MM.1S (cell line): Measurements from ENCODE around the gene TMEM179.

ENCODE experiments used
- DNase-seq: peaks from one replicate; pipeline ENCODE4 v3.0.0-alpha.2; 2015
- H2AFZ ChIP-seq: fragments of 300-600 bp; sonication (generic); 2 replicates; pipeline ENCODE4 v1.6.0; 2016; ENCODE audit warnings: antibody characterized with exemption, low read length
- H3F3A ChIP-seq: fragments of 300-600 bp; sonication (generic); 2 replicates; pipeline ENCODE4 v1.6.1; 2016; ENCODE audit warnings: mild to moderate bottlenecking, antibody characterized with exemption, low read length, moderate library complexity, mixed read lengths; ENCODE audit not compliant: insufficient read depth
- H3K27ac ChIP-seq: fragments of 300-600 bp; sonication (generic); 2 replicates; pipeline ENCODE4 v1.5.1; 2016; ENCODE audit warnings: mild to moderate bottlenecking, low read length
- H3K27me3 ChIP-seq: fragments of 300-600 bp; sonication (generic); replicated peaks from 2 replicates; pipeline ENCODE4 v1.6.0; 2016; ENCODE audit warnings: low read length; ENCODE audit not compliant: insufficient read depth
- H3K36me3 ChIP-seq: fragments of 300-600 bp; sonication (generic); replicated peaks from 2 replicates; pipeline ENCODE4 v1.6.1; 2016; ENCODE audit warnings: mild to moderate bottlenecking, low read length, mixed read lengths; ENCODE audit not compliant: insufficient read depth
- H3K4me1 ChIP-seq: fragments of 300-600 bp; sonication (generic); 2 replicates; pipeline ENCODE4 v1.6.1; 2016; ENCODE audit warnings: low read length, mixed read lengths
- H3K4me2 ChIP-seq: fragments of 300-600 bp; sonication (generic); 2 replicates; pipeline ENCODE4 v1.6.0; 2016; ENCODE audit warnings: low read depth, low read length
- H3K4me3 ChIP-seq: fragments of 300-600 bp; sonication (generic); 2 replicates; pipeline ENCODE4 v1.5.1; 2016; ENCODE audit warnings: low read length, mixed read lengths
- H3K79me2 ChIP-seq: fragments of 300-600 bp; sonication (generic); 2 replicates; pipeline ENCODE4 v1.6.1; 2016; ENCODE audit warnings: mixed run types, low read length, mixed read lengths
- H3K9ac ChIP-seq: fragments of 300-600 bp; sonication (generic); 2 replicates; pipeline ENCODE4 v1.6.1; 2016; ENCODE audit warnings: low read length, mixed read lengths
- H3K9me2 ChIP-seq: fragments of 300-600 bp; sonication (generic); replicated peaks from 2 replicates; pipeline ENCODE4 v1.6.1; 2016; ENCODE audit warnings: mild to moderate bottlenecking, low read length, mixed read lengths; ENCODE audit not compliant: insufficient read depth
- H3K9me3 ChIP-seq: fragments of 300-600 bp; sonication (generic); replicated peaks from 2 replicates; pipeline ENCODE4 v1.6.1; 2016; ENCODE audit warnings: mild to moderate bottlenecking, low read length, mixed read lengths; ENCODE audit not compliant: insufficient read depth
- H4K20me1 ChIP-seq: fragments of 300-600 bp; sonication (generic); 2 replicates; pipeline ENCODE4 v1.6.1; 2016; ENCODE audit warnings: mild to moderate bottlenecking, low read length, moderate library complexity, mixed read lengths; ENCODE audit not compliant: insufficient read depth
- EZH2 ChIP-seq: fragments of 300-600 bp; sonication (generic); optimal IDR thresholded peaks from 2 replicates; pipeline ENCODE3; 2017; ENCODE audit warnings: low read depth, mild to moderate bottlenecking, antibody characterized with exemption, low read length, mixed read lengths
- EZH2phosphoT487 ChIP-seq: fragments of 300-600 bp; sonication (generic); IDR thresholded peaks from 2 replicates; pipeline ENCODE4 v1.6.1; 2018; ENCODE audit warnings: antibody characterized with exemption, low read length
- TF ChIP-seq, protein P1 (sequence below): fragments of 300-600 bp; sonication (generic); IDR thresholded peaks from 2 replicates; pipeline ENCODE4 v1.5.1; 2016; ENCODE audit warnings: antibody characterized with exemption, low read length, mixed read lengths

Gene TMEM179

DNA sequence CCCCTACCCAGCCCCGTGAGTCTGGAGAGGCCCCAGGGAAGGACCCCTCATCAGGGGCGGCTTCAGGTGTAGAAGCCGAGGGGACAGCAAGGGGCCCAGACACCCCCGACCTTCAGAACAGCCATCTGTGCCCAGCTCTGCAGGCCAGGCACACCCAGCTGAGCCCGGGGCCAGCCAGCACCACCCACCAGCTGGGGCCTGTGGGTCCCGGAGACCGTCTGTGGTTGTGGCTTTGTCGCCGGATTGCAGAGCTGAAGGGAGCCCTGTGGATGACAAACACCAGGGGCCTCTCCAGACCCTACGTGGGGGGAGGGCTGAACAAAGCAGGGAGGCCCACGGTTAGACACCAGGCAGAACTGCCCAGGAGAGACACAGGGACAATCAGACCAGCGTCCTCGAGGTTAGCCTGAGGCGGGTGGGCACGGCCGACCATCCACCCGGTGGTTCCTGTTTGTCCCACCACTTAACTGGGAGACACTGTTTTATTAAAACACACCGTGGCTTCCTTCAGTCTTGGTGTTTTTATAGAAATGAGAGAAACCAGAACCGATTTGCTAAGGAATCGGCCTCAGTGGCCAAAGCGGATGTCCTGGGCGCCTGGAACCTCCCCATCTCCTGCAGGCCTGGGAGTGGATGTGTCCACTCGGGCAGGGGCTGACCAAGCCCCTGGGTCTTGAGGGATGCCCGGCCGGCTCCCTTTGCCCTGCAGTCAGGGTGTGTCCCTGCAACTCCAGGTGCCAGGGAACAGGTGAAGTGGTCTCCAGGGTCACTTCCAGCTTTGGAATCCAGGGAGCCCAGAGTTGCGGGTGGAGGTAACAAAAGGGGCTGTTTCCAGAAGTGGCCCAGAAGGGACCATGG lies 15.0 kb downstream of the TMEM179 start:
- Histone ChIP-seq H4K20me1 (no peaks in the 10 kb centered on the region), H3F3A (no peaks in the 10 kb centered on the region), H3K9ac (no peak overlapping the region), H3K79me2 (no peaks in the 10 kb centered on the region), H3K9me3 (no peaks in the 10 kb centered on the region), H3K4me1 (no peaks in the 10 kb centered on the region), H3K27ac (no peak overlapping the region), H3K4me2 (no peak overlapping the region), H3K4me3 (no peak overlapping the region), H3K9me2 (no peaks in the 10 kb centered on the region), H2AFZ (no peak overlapping the region), H3K36me3 (no peaks in the 10 kb centered on the region), H3K27me3 (peaks cover 38% of the 10 kb centered on the region)
- no peak for DNase-seq
- TF ChIP-seq, protein P1, sequence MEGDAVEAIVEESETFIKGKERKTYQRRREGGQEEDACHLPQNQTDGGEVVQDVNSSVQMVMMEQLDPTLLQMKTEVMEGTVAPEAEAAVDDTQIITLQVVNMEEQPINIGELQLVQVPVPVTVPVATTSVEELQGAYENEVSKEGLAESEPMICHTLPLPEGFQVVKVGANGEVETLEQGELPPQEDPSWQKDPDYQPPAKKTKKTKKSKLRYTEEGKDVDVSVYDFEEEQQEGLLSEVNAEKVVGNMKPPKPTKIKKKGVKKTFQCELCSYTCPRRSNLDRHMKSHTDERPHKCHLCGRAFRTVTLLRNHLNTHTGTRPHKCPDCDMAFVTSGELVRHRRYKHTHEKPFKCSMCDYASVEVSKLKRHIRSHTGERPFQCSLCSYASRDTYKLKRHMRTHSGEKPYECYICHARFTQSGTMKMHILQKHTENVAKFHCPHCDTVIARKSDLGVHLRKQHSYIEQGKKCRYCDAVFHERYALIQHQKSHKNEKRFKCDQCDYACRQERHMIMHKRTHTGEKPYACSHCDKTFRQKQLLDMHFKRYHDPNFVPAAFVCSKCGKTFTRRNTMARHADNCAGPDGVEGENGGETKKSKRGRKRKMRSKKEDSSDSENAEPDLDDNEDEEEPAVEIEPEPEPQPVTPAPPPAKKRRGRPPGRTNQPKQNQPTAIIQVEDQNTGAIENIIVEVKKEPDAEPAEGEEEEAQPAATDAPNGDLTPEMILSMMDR = no peak
- TF ChIP-seq EZH2 (no peak), EZH2phosphoT487 (no peak)

DNA sequence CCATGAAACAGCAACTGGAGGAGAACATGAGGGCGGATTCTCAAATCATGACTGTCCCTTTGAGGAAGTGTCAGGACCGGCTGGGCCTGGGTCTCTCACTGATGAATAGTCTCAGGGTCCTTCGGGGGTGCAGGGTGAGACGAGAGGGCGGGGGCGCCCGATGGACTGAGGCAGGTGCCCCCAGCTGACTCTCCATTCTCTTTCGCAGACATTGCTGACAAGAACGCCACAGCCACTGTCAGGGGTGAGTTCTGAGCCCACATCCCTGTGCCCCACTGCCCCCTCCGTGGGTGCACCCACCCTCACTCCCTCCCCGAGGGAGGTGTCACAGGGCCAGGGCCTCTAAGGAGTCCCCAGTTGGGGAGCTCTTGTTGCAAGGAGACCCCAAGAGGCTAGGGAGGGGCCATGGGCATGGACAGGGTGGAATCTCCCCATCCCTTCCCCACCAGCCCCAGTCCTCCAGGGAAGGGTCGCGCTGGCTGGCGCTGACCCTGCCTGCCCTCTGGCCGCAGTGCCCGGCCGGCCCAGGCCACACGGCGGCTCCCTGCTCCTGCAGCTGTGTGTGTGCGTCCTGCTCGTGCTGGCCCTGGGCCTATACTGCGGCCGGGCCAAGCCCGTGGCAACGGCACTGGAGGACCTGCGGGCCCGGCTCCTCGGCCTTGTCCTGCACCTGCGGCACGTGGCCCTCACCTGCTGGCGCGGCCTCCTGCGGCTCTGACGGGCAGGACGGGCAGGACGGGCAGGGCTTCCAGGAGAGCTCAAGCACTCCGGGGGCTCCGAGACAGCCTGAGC lies 16.3 kb downstream of the TMEM179 start:
- Histone ChIP-seq H3K36me3 (no peaks in the 10 kb centered on the region), H3K27ac (no peak overlapping the region), H3K9me3 (no peaks in the 10 kb centered on the region), H3K9ac (no peak overlapping the region), H3K4me2 (no peak overlapping the region), H3K4me3 (no peak overlapping the region), H3K27me3 (peaks cover 38% of the 10 kb centered on the region), H3K79me2 (no peaks in the 10 kb centered on the region), H3K4me1 (no peaks in the 10 kb centered on the region), H2AFZ (no peak overlapping the region), H4K20me1 (no peaks in the 10 kb centered on the region), H3K9me2 (no peaks in the 10 kb centered on the region), H3F3A (no peaks in the 10 kb centered on the region)
- TF ChIP-seq EZH2phosphoT487 = no peak
- TF ChIP-seq EZH2 = no peak
- TF ChIP-seq, protein P1 = no peak
- DNase-seq = no peak

DNA sequence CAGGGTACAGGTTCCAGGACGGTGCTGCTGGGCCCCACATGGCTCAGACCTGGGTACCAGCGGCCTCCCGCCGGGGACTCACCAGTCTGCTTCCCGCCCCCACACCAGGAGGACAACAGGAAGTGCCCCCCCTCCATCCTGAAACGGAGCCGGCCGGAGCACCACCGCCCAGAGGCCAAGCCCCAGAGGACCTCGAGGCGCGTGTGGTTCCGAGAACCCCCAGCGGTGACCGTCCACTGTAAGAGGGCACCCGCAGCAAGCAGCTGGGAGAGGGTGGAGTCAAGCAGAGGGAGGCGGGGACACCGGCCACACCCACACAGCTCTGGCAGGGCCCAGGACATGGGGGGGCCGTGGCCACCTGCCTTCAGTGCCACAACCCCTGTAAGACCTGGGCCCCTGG lies 16.9 kb downstream of the TMEM179 start:
- no peak for DNase-seq
- peaks cover 38% of the 10 kb centered on the region for H3K27me3 ChIP-seq
- TF ChIP-seq EZH2 (no peak), EZH2phosphoT487 (no peak)
- TF ChIP-seq, protein P1 = no peak

More for the DNA sequence above, 16.9 kb downstream of the TMEM179 start:
- no peaks in the 10 kb centered on the region for H3K9me3 ChIP-seq
- no peaks in the 10 kb centered on the region for H4K20me1 ChIP-seq
- no peaks in the 10 kb centered on the region for H3K36me3 ChIP-seq
- H3K9ac ChIP-seq = no peak overlapping the region
- H3K4me2 ChIP-seq = no peak overlapping the region
- H3F3A ChIP-seq = no peaks in the 10 kb centered on the region
- no peaks in the 10 kb centered on the region for H3K79me2 ChIP-seq
- no peaks in the 10 kb centered on the region for H3K4me1 ChIP-seq
- H3K27ac ChIP-seq = no peak overlapping the region
- no peak overlapping the region for H3K4me3 ChIP-seq
- no peaks in the 10 kb centered on the region for H3K9me2 ChIP-seq
- H2AFZ ChIP-seq = no peak overlapping the region
